ENCODE results near the gene FHL2. TPM values are rescaled to one million over a fixed set of nuclear protein-coding genes. Genes with fewer than 3 reads are reported as not detected.

FHL2 gene
- total RNA-seq, 6 donors from 2014 or later = 2.4 to 15.0 (median 7.2) TPM

DNA sequence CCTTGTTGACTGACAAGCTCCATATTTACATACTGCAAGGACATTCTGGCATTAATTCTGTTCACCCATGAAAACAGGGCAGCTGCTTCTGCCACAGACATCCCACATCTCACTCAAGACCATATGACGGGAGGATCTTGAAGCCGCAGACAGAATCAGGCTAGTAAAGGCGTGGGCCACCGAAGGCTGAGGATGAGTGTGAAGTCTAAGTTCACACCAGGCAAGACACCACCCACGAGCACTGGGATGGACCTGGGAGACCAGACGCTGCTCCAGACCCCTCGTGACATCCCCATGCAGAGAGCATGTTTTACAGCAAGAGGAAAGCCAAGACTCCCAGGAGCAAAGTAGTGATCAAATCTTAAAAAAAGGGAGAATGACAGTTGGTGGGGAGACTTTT, 3.2 kb downstream of the FHL2 start:
- no peak overlapping the region for H3K27ac ChIP-seq
- H3K36me3 ChIP-seq = no peaks in the 10 kb centered on the region
- WGBS, 2 donors = 94 to 98% methylated on average over 7 of the region's 7 CpGs
- no peak overlapping the region for H3K4me3 ChIP-seq
- DNase-seq = no peak
- no peak for ATAC-seq (ENCODE audit: low FRiP score in 2 of 2)
- peaks cover 0 to 16% (median 10%) of the 10 kb centered on the region in 4 donors for H3K27me3 ChIP-seq
- no peak for TF ChIP-seq POLR2A (IDR thresholded peaks at IDR 0.05)
- TF ChIP-seq, protein P1, sequence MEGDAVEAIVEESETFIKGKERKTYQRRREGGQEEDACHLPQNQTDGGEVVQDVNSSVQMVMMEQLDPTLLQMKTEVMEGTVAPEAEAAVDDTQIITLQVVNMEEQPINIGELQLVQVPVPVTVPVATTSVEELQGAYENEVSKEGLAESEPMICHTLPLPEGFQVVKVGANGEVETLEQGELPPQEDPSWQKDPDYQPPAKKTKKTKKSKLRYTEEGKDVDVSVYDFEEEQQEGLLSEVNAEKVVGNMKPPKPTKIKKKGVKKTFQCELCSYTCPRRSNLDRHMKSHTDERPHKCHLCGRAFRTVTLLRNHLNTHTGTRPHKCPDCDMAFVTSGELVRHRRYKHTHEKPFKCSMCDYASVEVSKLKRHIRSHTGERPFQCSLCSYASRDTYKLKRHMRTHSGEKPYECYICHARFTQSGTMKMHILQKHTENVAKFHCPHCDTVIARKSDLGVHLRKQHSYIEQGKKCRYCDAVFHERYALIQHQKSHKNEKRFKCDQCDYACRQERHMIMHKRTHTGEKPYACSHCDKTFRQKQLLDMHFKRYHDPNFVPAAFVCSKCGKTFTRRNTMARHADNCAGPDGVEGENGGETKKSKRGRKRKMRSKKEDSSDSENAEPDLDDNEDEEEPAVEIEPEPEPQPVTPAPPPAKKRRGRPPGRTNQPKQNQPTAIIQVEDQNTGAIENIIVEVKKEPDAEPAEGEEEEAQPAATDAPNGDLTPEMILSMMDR (IDR thresholded peaks at IDR 0.05) = no peak
- TF ChIP-seq POLR2AphosphoS5 (IDR thresholded peaks at IDR 0.05) = no peak
- no peak for TF ChIP-seq EP300 (IDR thresholded peaks at IDR 0.05)
- H3K9me3 ChIP-seq = no peaks in the 10 kb centered on the region
- peaks cover 5 to 12% (median 9%) of the 10 kb centered on the region in 4 donors for H3K4me1 ChIP-seq

DNA sequence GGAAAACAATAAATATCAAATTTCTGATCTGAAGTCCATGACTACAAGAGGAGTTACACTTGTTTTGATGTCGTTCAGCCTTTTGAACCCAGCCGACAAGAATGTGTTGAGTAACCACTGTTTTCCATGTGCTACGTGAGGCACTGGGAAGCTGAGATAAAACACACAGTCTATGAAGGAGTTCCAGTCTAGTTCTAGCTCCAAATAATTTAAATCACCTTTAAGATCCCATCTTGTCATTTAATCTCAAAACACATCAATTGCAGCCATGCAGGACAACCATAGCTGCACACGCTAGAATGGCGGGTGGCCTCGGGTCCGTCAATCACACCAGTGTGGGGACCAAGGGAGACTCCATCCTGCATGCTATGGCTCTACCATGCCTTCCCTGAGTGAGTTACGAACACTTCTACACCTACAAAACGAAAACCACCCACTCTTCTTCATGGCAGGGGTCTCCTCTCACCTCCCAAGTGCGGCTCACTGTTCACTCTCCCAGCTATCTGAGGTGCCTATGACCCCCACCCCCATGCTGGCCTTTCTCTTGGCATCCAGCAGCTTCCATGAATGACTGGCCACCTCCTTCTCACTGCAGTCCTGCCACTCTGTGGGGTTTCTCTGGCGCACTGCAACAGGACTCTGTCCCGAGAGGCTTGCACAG, 3.8 kb downstream of the FHL2 start:
- Histone ChIP-seq H3K36me3 (no peaks in the 10 kb centered on the region), H3K4me1 (peaks cover 5 to 12% (median 9%) of the 10 kb centered on the region in 4 donors), H3K27me3 (peaks cover 0 to 16% (median 10%) of the 10 kb centered on the region in 4 donors), H3K9me3 (no peaks in the 10 kb centered on the region), H3K27ac (no peak overlapping the region), H3K4me3 (no peak overlapping the region)
- WGBS, 2 donors = 86 to 88% methylated on average over 12 of the region's 12 CpGs
- DNase-seq = no peak
- ATAC-seq (ENCODE audit: low FRiP score in 2 of 2) = no peak
- no peak for TF ChIP-seq POLR2AphosphoS5 (IDR thresholded peaks at IDR 0.05)
- no peak for TF ChIP-seq POLR2A (IDR thresholded peaks at IDR 0.05)
- no peak for TF ChIP-seq EP300 (IDR thresholded peaks at IDR 0.05)
- TF ChIP-seq, protein P1 (IDR thresholded peaks at IDR 0.05) = no peak

DNA sequence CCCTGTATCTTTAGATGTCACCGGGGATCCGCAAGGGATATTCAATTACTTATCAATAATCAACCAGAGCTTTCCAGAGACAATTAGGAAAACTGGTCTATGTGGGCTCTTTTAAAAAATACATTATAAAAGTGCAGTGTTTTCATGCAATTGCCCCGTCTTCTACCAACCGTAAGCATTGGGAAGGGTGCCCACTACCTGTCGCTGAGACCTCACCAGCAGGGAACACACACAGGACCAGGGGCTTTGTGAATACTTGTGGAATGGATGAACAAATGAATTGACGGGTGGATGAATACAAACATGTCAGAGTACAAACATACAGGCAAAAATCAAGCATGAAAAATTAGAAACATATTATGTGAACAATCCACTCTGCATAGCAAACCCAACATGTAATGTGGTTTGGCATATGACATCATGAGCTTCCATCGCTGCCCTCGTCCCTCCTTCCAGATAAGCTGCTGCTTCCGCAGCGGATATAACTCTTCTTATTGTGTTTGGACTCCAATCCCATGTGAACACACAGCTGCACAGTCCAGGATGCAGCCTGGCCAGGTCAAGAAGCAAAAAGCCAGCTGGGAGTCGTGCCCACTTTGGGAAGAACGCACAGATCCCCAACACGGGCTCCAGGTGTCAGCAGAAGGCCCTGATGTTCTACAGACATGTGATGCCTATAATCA, 5.3 kb downstream of the FHL2 start:
- Histone ChIP-seq H3K27me3 (peaks cover 0 to 6% (median 4%) of the 10 kb centered on the region in 4 donors), H3K9me3 (no peaks in the 10 kb centered on the region), H3K36me3 (no peaks in the 10 kb centered on the region), H3K4me1 (peaks cover 3 to 19% (median 4%) of the 10 kb centered on the region in 4 donors), H3K4me3 (no peak overlapping the region), H3K27ac (no peak overlapping the region)
- TF ChIP-seq, protein P1 (IDR thresholded peaks at IDR 0.05) = no peak
- TF ChIP-seq EP300 (IDR thresholded peaks at IDR 0.05) (no peak), POLR2A (IDR thresholded peaks at IDR 0.05) (no peak), POLR2AphosphoS5 (IDR thresholded peaks at IDR 0.05) (no peak)
- 78 to 79% methylated on average over 10 to 13 of the region's 13 CpGs for WGBS, 2 donors
- peak in 1 of 2 donors; percentile 53 for ATAC-seq (ENCODE audit: low FRiP score in 2 of 2)
- DNase-seq = no peak

DNA sequence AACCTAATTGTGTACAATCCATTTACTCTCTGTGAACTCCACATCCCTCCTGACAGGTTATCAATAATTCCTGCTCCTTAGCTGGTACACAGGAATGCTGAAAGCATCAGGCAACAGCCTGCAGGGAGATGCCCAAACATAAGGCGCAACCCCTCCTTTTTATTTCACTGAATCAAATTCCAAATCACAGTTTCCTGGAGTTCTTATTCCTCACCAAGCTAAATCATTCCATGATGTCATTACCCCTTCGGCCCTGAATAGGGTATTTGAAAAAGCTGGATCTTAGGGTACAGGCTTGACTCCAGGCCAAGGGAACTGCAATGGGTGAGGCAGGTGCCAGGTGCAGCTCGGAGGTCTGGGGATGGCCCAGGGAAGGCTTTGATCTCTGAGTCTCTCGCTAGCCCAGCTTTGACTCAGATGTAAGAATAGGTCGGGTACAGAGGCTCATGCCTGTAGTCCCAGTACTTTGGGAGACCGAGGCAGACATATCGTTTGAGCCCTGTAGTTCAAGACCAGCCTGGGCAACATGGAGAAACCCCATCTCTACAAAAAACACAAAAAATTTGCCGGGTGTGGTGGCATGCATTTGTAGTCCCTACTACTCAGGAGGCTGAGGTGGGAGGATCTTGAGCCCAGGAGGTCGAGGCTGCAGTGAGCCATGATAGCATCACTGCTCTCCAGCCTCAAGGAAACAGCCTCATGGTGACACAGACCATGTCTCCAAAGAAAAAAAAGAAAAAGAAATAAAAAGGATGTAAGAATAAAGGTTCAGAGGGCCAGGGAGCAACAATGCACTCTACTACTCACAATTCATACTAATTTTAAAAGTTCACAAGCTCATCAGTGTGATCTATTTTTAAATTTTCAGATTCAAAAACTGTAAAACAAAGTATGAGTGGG, 6.8 kb downstream of the FHL2 start:
- H3K27me3 ChIP-seq = no peaks in the 10 kb centered on the region
- no peak for TF ChIP-seq EP300 (IDR thresholded peaks at IDR 0.05)
- H3K4me1 ChIP-seq = peaks cover 0 to 17% (median 5%) of the 10 kb centered on the region in 4 donors
- no peaks in the 10 kb centered on the region for H3K36me3 ChIP-seq
- H3K27ac ChIP-seq = no peak overlapping the region
- no peak for DNase-seq
- WGBS, 2 donors = 83 to 85% methylated on average over 9 of the region's 9 CpGs
- H3K4me3 ChIP-seq = no peak overlapping the region
- ATAC-seq (ENCODE audit: low FRiP score in 2 of 2) = no peak
- no peaks in the 10 kb centered on the region for H3K9me3 ChIP-seq

Data from upper lobe of left lung (tissue), 6 donors.